GM12878 (cell line): Measurements from ENCODE around the gene KAT2A.

Source experiments
- CEBPB ChIP-seq, 2 experiments: fragments of 150-350 bp in 1 of 2; IDR thresholded peaks; 2 replicates each; pipeline ENCODE4 v1.6.1; 2012 to 2014; ENCODE audit warnings: low read depth in 2 of 2, low read length in 2 of 2, borderline replicate concordance in 1 of 2, inconsistent platforms in 1 of 2
- EP300 ChIP-seq, 2 experiments: fragments of 150-350 bp in 1 of 2; IDR thresholded peaks; 2 replicates each; pipeline ENCODE4 v1.6.1; 2011 to 2012; ENCODE audit warnings: low read depth in 2 of 2, low read length in 2 of 2, borderline replicate concordance in 1 of 2, improper control_type of control experiment in 1 of 2, inconsistent platforms in 1 of 2; ENCODE audit not compliant: control insufficient read depth in 1 of 2
- FOS ChIP-seq: IDR thresholded peaks from 3 replicates; pipeline ENCODE4 v1.6.1; 2011; ENCODE audit warnings: borderline replicate concordance; ENCODE audit not compliant: insufficient read length; ENCODE audit errors: extremely low read depth
- JUNB ChIP-seq: IDR thresholded peaks from 2 replicates; pipeline ENCODE4 v1.6.1; 2016; ENCODE audit warnings: antibody characterized with exemption, mild to moderate bottlenecking
- JUND ChIP-seq: IDR thresholded peaks from 2 replicates; pipeline ENCODE4 v1.6.1; 2012; ENCODE audit warnings: low read depth, mild to moderate bottlenecking, low read length, improper control_type of control experiment, moderate library complexity
- POLR2A ChIP-seq: IDR thresholded peaks from 2 replicates; pipeline ENCODE4 v1.6.1; 2011; ENCODE audit warnings: low read depth, mild to moderate bottlenecking, low read length
- TF ChIP-seq, protein P1 (sequence below), 3 experiments: IDR thresholded peaks in 2 of 3; conservative IDR thresholded peaks in 1 of 3; 2 replicates each; pipeline ENCODE4 v1.5.1; 2011; ENCODE audit warnings: low read depth in 3 of 3, low read length in 3 of 3, mild to moderate bottlenecking in 3 of 3, control low read depth in 2 of 3, moderate library complexity in 2 of 3, inconsistent platforms in 1 of 3, mixed read lengths in 1 of 3; ENCODE audit not compliant: control insufficient read depth in 2 of 3, insufficient read depth in 1 of 3; ENCODE audit errors: extremely low read depth in 1 of 3

DNA sequence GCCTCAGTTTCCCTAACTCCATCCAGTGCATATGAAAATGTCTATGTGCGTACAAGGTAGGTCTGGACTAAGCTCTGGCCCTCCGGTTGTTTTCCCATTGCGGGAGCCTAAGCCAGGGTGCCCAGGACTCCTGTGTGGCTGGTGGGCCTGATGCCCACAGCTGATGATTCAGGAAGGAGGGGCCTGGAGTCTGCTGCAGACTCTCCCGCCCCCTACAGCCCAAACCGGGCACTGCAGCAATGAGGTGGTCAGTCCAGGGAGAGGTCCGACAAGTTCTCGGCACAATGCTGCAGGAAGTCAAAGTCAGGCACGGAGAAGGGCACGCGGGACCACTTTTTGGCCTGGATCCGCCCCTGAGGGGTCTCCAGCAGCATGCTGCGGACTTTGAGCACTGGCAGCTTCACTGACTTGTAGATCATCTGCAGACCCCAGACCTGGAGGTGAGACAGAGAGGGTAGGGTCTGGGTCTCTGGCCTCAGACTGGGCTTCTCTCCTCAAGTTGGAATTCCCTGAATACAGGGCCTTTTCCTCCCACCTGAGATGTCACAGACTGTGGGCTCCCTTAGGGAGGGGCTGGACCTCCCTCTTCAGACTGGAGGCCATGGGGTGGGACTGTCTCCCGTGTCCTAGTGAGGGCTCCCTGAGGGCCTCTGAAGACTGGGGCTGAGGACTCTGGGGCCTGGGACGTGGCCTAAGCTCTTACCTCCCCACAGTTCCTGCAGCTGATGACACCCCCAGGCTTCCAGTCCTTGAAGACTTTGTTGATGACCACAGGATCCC is 19.5 kb downstream of the KAT2A start:
- TF ChIP-seq, protein P1, sequence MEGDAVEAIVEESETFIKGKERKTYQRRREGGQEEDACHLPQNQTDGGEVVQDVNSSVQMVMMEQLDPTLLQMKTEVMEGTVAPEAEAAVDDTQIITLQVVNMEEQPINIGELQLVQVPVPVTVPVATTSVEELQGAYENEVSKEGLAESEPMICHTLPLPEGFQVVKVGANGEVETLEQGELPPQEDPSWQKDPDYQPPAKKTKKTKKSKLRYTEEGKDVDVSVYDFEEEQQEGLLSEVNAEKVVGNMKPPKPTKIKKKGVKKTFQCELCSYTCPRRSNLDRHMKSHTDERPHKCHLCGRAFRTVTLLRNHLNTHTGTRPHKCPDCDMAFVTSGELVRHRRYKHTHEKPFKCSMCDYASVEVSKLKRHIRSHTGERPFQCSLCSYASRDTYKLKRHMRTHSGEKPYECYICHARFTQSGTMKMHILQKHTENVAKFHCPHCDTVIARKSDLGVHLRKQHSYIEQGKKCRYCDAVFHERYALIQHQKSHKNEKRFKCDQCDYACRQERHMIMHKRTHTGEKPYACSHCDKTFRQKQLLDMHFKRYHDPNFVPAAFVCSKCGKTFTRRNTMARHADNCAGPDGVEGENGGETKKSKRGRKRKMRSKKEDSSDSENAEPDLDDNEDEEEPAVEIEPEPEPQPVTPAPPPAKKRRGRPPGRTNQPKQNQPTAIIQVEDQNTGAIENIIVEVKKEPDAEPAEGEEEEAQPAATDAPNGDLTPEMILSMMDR (IDR thresholded peaks at IDR 0.05 in 2 of 3, conservative IDR thresholded peaks at IDR 0.05 in 1 of 3; ENCODE audit: control insufficient read depth in 2 of 3, extremely low read depth in 1 of 3, insufficient read depth in 1 of 3, low read depth in 3 of 3, low read length in 3 of 3), result peak; percentile 84 to 92 (median 92)
- TF ChIP-seq JUNB, result no peak
- no peak for TF ChIP-seq JUND
- no peak for TF ChIP-seq CEBPB (IDR thresholded peaks at IDR 0.05; ENCODE audit: borderline replicate concordance in 1 of 2, low read depth in 2 of 2, low read length in 2 of 2)
- no peak for TF ChIP-seq EP300 (IDR thresholded peaks at IDR 0.05; ENCODE audit: borderline replicate concordance in 1 of 2, control insufficient read depth in 1 of 2, low read depth in 2 of 2, low read length in 2 of 2)
- no peak for TF ChIP-seq FOS
- peak; percentile 36; the same call in 1 of the 2 replicates for TF ChIP-seq POLR2A
